AG04450 (cell line): ENCODE data around the gene ZNF324. TPM values are rescaled to one million over a fixed set of nuclear protein-coding genes. Genes with fewer than 3 reads are reported as not detected.

ENCODE experiments used
- CTCF ChIA-PET: fragments of 300-600, 350-600 bp; formaldehyde crosslinking; extraction: SDS; loops from one replicate; lab custom pipeline; 2022; ENCODE audit warnings: antibody characterized with exemption, inconsistent platforms; lab: Charles Lee
- POLR2A ChIA-PET: fragments of 350-600 bp; formaldehyde crosslinking; extraction: SDS; loops from one replicate; lab custom pipeline; 2021; ENCODE audit warnings: antibody characterized with exemption, inconsistent platforms; lab: Yijun Ruan, JAX
- DNase-seq: peaks from one replicate; pipeline ENCODE4 v3.0.0-alpha.2; 2011; ENCODE audit warnings: low read depth, low spot score
- H3K27ac ChIP-seq: one replicate; pipeline ENCODE4 v1.5.1; 2012; ENCODE audit warnings: low read depth, low read length, control low read depth
- H3K27me3 ChIP-seq: one replicate; pipeline ENCODE4 v1.6.0; 2012; ENCODE audit warnings: low read length; ENCODE audit not compliant: control insufficient read depth, insufficient read depth
- H3K4me3 ChIP-seq: 2 replicates; pipeline ENCODE4 v1.5.1; 2011; ENCODE audit warnings: mild to moderate bottlenecking, low read depth, low read length, control low read depth
- H3K9me3 ChIP-seq: 2 replicates; pipeline ENCODE4 v1.5.1; 2012; ENCODE audit warnings: low read length; ENCODE audit not compliant: control insufficient read depth, insufficient read depth
- polyA plus RNA-seq: library from polyadenylated mRNA; depleted of rRNA; stranded (reverse); fragments of >200 nt; gene quantifications from 2 replicates; pipeline ENCODE4 v1.2.3, GENCODE V29; 2011
- TF ChIP-seq, protein P1 (sequence below): IDR thresholded peaks from 2 replicates; pipeline ENCODE4 v1.5.1; 2011; ENCODE audit warnings: low read depth, low read length, control low read depth, inconsistent platforms

The ZNF324 gene
- polyA plus RNA-seq, 1 experiment: 4.4 TPM

DNA sequence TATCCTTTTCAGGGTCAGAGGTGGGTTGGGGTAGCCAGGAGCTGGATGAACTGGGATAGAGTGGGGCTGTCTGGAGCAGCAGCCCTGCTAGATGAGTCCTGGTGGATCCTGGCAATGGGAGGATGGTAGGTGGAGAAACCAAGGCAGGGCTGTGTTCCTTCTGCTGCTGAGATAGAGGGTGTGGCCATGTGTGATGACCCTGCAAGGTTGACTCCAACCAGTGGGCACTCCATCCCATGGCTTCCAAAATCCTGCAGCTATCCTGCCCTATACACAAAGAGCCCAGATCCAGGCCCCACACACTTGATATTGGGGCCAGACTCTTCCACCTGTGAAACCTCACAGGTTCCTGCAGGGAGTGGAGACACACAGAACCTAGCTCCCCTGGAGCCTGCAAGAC lies 6.9 kb downstream of the ZNF324 start:
- H3K4me3 ChIP-seq: no peak overlapping the region
- POLR2A ChIA-PET: no interaction called here
- no peak for DNase-seq
- H3K27ac ChIP-seq: no peak overlapping the region
- CTCF ChIA-PET: no interaction called here
- TF ChIP-seq, protein P1, sequence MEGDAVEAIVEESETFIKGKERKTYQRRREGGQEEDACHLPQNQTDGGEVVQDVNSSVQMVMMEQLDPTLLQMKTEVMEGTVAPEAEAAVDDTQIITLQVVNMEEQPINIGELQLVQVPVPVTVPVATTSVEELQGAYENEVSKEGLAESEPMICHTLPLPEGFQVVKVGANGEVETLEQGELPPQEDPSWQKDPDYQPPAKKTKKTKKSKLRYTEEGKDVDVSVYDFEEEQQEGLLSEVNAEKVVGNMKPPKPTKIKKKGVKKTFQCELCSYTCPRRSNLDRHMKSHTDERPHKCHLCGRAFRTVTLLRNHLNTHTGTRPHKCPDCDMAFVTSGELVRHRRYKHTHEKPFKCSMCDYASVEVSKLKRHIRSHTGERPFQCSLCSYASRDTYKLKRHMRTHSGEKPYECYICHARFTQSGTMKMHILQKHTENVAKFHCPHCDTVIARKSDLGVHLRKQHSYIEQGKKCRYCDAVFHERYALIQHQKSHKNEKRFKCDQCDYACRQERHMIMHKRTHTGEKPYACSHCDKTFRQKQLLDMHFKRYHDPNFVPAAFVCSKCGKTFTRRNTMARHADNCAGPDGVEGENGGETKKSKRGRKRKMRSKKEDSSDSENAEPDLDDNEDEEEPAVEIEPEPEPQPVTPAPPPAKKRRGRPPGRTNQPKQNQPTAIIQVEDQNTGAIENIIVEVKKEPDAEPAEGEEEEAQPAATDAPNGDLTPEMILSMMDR: no peak
- no peaks in the 10 kb centered on the region for H3K27me3 ChIP-seq
- no peaks in the 10 kb centered on the region for H3K9me3 ChIP-seq

DNA sequence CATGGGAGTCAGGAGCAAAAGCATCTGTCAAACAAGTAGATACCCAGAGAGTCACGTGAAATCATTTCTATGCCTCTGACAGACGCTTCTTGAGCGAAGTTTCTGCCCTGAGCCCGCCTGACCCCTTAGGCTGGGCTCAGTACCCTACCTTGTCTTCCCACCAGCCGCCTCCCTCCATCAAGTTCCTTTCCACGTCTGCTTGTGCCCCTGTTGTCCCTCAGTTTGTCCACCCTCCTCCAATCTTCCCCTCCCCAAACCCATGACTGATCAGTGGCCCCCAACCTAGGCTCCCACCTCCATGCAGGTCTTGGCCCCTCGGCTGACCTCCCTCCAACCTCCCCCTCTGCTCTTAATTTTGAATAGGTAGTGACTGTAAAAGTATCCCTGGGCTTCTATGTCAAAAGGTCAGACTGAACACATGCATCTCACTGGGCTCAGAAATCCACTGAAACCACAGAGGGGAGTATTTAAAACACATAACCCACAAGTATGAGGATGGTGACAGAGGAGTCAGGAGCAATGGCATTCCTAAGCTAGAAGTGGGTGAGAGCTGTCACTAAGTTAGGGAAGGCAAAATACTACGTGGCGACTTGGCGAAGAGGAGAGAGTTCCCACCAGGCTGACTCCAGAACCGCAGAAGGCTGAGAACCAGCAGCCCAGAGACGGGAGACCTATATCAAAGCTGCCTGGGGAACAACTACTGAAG lies 7.6 kb downstream of the ZNF324 start:
- TF ChIP-seq, protein P1: no peak
- peak; percentile 42 for DNase-seq
- Histone ChIP-seq H3K27ac (peak overlapping the region; percentile 91), H3K9me3 (no peaks in the 10 kb centered on the region), H3K27me3 (no peaks in the 10 kb centered on the region), H3K4me3 (no peak overlapping the region)
- ChIA-PET CTCF (interaction anchor here (0.7 kb wide), 1 partner anchor 26 kb away, joined by 3 read pairs; no protein-coding TSS in a partner anchor), POLR2A (interaction anchor here (1.7 to 2.1 kb wide), 2 partner anchors 8 to 45 kb away, joined by 5 to 8 read pairs; partner anchors contain the start of genes ZBTB45 and ZNF324)

DNA sequence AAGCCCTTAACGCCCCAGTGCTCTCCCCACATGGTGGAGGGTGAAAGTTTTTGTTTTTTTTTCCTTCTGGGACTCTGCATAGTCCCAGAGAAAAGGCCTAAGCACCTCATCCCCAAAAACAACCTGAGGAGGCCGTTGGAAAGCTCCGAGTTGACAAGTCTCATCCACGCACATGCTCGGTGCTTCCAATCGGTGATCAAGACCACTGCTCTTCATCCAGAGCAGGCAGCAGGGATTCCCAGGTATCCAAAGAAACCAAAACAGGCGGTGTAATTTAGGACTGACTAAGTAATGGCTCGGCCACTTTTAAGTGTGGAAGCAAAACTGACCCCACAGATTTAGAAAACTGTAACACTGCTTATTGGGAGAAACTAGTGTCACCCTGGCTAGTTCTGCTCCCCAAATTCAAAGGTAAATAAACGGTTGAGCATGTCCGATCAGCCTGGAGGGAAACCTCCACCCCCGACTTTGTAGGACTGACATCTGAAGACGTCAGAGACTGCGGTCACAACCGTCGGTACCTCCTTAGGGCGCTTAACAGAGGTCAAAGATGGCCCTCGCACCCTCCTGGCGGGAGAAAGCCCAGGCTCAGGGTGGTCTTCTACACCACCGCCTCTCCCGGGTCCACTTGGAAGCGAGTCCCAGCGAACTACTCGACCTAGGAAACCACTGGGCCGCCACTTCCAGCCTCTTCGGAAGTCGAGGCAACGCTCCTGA lies 8.3 kb downstream of the ZNF324 start:
- H3K4me3 ChIP-seq: peak overlapping the region; percentile 71
- CTCF ChIA-PET: interaction anchor here (0.7 kb wide), 1 partner anchor 25 kb away, joined by 3 read pairs; no protein-coding TSS in a partner anchor
- TF ChIP-seq, protein P1: no peak
- peak overlapping the region; percentile 91 for H3K27ac ChIP-seq
- H3K9me3 ChIP-seq: no peaks in the 10 kb centered on the region
- no peak for DNase-seq
- POLR2A ChIA-PET: interaction anchor here (0.7 to 2.1 kb wide), 5 partner anchors 9 to 68 kb away, joined by 4 to 8 read pairs (median 5); partner anchors contain the start of genes TRIM28, ZBTB45, ZNF324 and ZNF584
- H3K27me3 ChIP-seq: no peaks in the 10 kb centered on the region

DNA sequence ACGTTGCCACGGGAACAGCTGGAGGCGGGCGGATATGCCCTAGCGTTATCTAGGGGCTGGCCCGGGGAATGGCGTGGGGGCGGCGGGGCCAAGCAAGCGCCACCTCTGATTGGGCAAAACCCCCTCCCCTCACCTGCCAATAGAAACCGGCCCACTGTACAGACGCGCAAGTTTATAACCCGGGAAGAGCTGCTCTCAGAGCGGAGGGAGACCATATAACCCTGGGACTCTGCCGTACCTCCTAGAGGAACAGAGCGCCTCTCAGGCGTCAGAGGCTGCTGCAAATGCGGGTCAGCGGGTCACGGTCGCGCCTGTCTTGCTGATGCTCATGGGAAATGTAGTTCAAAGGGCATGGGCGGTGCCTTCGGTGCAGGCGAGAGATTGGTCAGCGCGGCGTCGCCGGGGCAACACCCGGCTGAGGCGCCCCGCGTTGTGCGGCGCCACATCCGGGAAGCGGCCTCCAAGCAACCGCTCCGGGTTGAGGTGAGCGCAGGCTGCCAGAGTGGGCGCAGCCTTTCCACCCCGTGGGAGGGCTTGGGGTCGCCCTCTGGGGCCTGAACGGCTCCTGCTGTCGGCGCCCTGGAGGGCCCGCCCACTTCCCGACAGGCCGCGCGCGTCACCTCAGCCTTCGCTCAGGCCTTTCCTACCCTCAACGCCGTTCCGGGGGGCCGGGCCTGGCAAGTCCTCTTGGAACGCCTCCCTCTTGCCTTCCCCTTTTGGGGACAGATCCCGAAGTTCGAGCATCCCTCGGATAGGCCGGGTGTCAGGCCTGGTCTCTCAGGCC lies 9.0 kb downstream of the ZNF324 start, which contains the start of gene ZNF446:
Gene ZNF446 (plus strand): TSS at position 639 of the 784 bp plus-strand sequence. CDS start 867 bp downstream, outside the sequence.
- Histone ChIP-seq H3K4me3 (peak within 1 kb of the TSS; percentile 71), H3K27me3 (no peaks in the 10 kb centered on the region), H3K9me3 (no peaks in the 10 kb centered on the region), H3K27ac (peak within 1 kb of the TSS; percentile 91)
- TF ChIP-seq, protein P1: no peak
- DNase-seq: peak; percentile 89
- POLR2A ChIA-PET: interaction anchor here (0.7 to 2.1 kb wide), 6 partner anchors 10 to 68 kb away, joined by 3 to 8 read pairs (median 4); partner anchors contain the start of genes TRIM28, ZBTB45, ZNF324 and ZNF584
- CTCF ChIA-PET: no interaction called here
